Measurements from ENCODE around the gene PPFIA1.
"Not testable (repeated sequence)": the region's sequence is repeated elsewhere in the genome, so short reads cannot be mapped to it uniquely, and the experiment has no call there.

Gene PPFIA1

DNA sequence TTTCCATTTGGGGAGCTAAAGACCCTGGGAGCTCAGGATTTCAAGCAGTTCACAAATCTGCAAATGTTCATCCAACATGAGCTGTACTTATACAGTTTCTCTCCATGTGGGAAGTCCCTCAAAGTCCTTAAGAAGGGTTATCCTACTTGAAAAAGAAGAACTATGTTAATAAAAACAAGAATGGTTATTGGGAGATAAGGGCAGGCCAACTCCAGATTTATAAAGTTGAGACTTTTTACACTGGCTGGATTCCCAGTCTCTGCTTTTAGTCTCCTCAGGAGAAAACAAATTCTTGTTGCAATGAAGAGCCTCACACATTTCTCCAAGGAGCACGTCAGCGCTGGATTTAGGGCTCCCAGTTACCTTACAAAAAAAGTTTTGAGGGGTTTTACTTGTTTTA lies 93.7 kb downstream of the PPFIA1 start:
- no peak for DNase-seq

DNA sequence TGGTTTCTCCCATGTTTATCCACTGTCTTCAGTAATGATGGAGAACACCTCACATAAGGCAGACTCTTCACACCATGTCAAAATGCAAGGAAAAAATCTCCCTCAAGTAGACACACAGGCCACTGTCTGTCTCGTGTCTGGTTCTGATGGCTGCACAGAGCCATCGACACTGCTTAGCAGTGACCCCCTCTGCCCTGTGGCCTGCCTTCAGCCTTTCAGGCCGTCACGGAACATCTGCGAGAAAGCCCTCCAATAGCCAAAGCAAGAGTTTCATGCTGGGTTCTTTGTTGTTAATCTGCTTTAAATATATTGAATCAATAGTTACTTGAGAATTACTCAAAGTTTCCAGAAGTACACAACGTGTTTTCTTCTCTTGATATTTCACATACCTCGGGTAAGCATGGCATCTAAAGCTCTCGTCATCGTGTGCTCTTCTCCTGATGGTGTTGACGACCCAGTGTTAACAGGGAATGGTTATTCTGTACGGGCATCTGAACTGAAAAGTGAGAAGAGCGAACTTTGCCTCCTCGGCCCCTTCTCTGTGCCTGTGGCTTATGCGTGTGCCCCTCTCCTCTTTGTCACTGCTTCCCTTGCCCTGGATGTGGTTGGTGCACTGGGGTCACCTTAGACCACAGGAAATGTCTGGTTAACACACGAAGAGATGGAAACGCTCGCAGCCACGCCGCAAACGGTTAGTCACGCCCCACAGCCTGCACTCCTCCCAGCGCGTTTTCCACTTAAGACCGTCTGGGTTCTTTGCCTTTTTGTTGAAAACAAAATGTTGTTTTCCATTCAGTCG lies 94.5 kb downstream of the PPFIA1 start:
- no peak for DNase-seq

DNA sequence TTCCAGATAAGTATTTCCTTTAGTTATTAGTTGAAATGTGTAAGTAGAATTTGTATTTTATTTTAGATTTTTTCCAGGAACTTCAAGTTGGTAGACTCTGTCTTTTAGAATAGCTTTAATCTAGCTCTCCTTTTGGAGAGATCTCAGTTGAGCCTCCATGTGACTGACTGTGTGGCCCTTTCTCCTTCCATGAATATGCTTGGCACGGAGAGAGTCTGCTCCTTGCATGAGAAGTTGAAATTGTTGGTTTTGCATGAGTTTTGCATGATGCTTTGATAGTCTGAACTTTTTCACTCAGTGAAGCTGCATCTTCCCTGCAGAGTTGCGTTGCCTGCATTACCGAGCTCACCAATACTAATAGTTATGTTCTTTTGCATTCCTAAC lies 95.0 kb downstream of the PPFIA1 start:
- DNase-seq = no peak

DNA sequence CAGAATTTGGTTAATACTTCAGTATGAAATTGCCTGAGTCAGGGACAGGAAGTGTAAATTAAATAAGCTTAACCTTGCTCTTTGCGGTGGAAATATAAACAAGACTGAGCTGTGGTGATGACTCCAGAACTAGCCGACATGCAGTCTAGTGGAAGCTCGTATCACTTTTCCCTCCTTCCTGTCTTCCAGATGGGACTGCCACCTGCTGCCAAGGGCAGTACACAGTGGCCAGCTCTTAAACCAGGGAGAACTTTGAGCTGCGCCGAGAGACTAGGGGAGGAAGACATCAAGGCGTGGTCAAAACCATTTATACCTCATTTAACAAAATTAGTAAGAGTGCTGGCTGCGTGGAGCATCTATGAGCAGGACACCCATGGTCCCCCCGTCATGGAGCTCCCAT lies 96.6 kb downstream of the PPFIA1 start:
- DNase-seq = no peak

DNA sequence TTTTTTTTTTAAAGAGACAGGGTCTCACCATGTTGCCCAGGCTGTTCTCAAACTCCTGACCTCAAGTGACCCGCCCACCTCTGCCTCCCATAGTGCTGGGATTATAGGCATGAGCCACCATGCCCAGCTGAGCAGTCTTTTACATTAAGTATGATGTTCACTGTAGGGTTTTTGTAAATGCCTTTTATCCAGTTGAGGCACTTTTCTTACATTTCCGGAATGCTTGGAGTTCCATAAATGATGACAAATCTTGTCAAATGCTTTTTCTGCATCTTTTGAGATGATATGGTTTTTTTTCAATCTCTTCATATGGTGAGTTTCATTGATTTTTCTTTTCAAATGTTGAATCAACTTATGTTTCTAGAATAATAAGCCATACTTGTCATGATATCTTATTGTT lies 98.5 kb downstream of the PPFIA1 start:
- no peak for DNase-seq

DNA sequence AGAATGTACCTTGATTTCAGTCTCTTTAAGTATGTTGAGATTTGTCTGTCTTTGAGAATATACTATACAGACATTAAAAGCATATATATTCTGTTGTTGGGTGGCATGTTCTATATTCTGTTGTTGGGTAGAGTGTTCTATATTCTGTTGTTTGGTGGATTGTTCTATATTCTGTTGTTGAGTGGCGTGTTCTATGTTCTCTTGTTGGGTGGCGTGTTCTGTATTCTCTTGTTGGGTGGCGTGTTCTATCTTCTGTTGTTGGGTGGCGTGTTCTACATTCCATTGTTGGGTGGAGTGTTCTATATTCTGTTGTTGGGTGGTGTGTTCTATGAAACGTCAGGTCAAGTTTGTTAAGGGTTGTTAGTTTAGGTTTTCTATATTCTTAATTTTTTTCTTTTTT lies 100.8 kb downstream of the PPFIA1 start:
- no peak for DNase-seq

DNA sequence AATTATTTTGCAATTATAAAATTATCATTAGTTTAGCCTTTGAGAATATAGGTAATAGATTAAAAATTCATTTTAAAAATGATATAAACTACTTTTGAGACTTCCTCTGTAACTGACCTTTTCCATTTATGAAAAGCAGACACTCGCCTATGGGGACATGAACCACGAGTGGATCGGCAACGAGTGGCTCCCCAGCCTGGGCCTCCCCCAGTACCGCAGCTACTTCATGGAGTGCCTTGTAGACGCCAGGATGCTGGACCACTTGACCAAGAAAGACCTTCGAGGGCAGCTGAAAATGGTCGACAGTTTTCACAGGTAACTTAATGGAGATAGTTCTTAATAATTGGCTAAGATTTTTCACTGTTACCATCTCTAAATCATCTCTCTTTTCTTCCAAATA lies 101.6 kb downstream of the PPFIA1 start:
- DNase-seq = no peak

DNA sequence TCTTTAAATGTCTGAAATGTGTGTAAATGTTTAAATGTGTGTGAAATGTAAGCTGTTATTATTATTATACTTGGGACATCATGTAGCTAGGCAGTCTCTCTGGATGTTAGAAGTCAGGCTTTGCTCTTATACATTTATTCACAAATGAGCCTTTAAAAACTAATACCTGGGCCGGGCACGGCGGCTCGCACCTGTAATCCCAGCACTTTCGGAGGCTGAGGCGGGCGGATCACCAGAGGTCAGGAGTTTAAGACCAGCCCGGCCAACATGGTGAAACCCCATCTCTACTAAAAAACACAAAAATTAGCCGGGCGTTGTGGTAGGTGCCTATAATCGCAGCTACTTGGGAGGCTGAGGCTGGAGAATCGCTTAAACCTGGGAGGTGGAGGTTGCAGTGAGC lies 106.1 kb downstream of the PPFIA1 start:
- DNase-seq = no peak

DNA sequence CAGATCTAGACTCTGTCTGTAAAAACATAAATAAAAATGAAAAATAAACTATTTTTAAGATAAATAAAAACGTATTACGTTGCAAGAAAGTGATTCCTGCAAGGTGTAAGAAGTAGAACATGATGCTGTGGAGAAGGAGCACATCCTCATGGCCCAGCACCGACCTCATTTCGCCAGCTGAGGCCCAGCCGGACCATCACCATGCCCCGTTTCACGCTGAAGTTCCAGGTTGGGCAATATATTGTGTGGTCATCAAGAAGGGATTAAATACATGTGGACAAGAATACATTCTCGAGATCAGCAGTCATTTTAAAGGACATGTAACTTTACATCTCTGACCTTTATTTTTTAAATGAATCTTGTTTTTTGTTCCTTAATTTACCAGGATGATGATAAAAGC lies 107.2 kb downstream of the PPFIA1 start:
- no peak for DNase-seq

DNA sequence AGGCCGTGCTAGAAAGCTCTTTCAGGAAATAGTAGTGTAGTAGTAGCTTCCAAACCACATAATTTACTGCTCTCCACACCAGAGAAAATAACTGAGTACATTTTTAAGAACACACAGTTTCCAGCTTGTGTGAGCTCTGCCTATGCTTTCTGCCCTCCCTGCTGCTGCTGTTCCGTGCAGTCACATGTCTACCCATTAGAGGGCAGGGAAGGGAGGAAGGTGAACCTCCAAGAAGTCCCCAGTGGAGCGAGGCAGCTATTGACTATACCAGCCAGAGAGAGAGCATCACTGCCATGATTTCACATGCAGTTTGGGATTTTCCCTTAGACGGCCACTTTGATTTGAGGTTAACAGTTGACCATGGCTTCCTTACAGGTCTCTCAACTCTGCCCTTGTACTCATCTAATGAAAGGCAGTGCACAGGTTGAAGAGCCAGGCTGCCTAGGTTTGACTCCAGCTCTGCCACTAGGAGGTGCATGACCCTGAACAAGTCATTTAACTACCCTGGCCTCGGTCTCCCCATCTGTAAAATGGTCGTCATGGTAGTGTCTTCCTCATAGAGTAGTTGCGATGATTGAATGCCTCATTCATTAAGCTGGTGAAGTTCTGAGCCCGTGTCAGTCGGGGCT lies 108.1 kb downstream of the PPFIA1 start:
- DNase-seq = no peak

DNA sequence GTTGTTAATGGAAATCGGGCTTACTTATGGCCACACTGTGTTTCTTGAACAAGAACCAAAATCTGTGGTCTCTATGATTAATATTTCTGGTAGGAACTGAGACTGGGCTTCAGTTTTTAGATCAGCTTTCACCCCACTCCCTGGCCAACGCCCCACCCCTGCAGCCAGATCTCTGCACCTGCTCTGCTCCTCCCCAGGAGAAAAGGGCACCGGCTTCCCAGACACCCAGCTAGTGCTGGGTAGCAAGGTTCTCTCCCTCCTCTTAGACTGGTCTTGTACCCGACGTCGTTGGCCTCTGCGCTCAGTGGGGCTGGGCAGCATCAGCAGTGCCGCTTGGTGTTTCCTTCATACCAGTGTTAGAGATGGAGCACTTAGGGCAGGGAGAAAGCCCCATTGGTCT lies 110.9 kb downstream of the PPFIA1 start:
- DNase-seq = no peak

DNA sequence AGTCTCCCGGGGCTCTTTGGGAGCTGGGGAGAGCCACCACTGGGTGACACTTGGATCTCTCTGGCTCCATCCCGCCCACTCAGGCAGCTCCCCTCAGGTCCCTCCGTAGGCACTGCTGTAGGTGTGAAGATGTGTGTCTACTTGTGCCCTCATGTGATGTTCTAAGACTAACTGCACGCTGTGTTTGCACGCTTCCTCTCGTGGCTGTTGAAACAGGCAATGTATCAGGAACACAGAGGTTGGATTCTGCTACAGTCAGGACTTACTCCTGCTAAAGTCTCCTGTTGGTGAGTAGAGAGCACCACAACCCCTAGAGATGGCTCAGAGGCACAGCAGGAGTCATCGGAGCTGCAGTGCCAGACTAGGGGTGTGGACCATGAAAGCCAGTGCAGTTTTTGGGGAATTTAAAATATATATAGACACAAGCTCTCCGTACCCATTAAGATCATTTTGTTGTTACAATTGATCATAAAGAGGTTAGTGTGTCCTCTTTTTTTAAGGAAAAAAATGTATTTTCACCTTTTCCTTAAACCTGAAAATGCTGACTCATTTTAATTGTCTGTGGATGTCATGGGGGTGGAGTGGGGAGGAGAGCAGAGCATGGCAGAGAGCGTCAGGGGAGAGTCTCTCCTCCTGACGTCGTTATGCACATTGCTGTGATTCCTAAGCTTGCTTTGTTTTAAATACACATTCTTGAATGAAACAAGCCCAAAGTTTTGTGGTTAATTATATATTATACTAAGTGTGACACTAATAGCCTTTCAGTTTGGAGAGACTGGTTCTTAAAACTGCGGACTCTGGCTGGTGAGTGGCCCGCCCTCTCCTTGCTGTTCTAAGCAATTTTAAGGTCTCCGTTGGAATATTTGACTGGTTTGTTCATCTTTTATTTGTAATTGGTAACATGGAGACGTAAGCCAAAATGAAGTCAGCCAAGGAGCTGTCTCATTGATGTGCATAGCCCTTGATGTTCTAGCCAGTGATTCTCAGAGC lies 111.7 kb downstream of the PPFIA1 start:
- no peak for DNase-seq

DNA sequence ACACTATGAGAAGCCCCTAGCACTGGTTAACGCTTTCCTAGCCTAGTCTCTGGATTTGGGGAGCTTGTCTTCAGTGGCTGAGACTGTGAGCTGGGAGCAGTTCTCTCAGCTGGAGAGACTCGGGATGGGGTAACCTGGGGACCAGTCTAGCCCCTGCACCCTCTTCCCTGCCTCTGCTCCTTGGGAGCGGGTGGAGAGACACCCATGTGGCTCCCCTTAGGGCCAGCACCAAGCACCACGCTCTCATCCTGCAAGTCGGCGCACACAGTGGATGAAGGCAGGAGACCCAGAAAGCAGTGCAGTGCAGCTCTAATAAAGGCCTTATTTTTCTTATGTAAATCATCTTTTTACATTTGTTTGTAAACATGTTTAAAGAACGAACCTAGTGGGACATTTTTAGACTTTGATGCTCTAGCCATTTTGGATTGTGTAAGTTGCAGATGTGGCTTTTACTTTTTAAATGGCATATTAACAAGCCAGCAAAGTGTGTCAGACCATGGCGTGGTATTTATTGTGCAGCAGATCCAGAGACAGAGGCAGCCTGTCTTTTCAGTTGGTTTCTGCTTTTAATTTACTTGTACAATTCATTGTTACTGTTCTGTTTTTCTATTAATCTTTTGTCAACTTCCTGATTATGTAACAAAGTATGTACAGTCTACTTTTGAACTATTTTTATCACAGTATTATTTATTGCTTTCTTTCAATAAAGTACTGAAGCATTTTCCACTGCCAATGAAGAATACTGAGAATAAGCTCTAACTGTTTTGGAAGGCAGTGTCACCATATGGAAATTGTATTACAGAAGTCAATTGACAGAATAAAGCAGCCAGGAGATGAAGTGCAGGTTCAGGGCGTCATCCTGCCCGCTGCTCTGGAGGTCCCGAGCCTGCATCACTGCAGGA lies 113.4 kb downstream of the PPFIA1 start:
- no peak for DNase-seq

DNA sequence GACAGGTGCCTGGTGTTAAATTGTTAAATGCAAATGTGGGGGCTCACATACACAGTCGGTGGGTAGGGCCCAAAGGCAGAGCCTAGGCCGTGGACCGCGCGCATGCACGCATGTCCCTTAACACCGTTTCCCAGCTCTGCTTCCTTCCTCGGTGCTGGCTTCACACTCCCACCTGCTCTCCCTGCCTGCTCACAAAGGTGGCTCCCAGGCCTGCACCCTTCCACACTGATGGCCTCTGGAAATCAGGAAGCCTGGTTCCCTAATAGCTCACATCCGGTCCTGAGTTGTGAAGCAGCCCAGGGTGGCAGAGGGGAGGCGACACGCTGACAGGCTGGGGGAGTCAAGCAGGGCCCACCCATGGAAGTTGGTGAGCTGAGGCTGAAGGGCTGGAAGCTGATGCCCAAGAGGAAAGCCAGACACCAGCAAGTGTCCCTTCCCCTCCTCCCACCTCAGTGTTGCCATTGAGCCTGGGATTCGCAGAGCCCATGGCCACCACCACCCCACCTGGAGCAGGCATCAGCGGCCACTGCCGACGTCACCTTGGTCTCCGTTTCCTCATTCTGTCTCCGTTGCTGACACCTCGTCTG lies 114.2 kb downstream of the PPFIA1 start:
- no peak for DNase-seq

DNA sequence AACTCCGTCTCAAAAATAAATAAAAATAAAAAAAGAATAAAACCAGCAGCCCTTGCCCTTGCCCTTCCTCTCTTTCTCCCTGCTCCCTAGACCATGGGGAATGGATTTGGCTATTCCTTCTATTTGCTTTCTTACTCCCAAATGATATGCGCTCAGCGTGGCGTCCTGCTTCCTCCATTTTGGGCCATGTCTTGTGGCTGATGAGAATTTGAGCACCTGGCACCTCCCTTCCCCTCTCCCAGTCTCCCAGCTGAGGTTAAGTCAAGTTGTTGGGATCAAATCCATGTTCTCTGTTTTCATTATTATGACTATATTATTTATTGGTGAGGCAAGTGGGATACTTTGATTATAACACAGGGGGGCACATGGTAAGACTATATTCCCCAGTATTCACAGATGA lies 117.1 kb downstream of the PPFIA1 start:
- DNase-seq = no peak

DNA sequence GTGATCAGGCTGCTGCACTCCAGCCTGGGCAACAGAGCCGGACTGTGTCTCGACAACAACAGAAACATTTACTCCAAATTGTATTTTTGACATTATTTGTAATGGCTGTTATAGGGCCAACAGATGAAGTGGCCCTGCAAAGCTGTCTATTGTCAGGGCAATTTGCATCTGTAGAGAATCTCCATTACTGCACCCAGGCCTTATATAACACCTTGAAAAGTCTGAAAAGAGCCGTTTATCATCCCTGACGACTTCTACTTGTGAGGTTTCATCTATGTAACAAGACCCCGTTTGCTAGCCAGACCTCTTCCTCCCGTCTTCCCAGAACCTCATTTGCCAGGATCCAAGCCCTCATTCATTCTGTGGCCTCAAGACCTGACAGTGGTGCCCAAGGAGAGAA lies 118.7 kb downstream of the PPFIA1 start:
- DNase-seq = no peak

DNA sequence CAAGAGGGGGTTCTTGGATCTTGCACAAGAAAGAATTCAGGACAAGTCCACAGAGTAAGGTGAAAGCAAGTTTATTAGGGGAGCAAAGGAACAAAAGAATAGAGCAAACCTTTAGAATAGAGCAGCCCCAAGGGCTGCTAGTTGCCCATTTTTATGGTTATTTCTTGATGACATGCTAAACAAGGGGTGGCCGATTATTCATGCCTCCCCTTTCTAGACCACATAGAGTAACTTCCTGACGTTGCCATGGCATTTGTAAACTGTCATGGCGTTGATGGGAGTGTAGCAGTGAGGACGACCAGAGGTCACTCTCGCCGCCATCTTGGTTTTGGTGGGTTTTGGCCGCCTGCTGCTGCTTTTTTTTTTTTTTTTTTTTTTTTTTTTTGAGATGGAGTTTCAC lies 120.4 kb downstream of the PPFIA1 start:
- not testable (repeated sequence) for DNase-seq

DNA sequence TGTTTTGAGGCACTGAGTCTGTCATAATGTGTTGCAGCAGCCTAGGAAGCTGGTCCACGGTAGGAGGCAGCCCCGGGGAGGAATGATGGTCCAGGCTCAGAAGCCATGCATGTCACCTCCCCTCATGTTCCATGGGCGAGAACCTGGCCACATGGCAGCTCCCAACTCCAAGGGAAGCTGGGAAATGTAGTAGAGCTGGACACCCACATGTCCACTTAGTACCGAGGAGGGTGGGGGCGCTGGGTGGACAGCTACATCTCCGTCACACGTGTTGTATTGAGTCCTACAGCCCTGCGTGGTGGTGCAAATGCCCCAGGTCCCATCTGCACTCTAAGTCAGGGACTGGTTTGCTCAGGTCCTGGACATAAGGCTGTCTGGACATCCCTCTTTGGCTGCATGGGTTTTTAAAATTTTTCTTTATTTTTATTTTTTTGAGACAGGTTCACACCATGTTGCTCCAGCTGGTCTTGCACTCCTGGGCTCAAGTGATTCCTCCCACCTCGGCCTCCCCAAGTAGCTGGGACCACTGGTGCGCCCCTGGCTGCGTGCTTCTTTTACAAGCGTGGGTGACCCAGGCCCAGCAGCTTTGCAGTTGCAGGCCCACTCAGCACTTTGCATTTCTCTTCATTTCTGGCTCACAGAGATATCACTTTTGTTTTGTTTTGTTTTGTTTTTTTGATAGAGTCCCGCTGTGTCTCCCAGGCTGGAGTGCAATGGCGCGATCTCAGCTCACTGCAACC lies 123.9 kb downstream of the PPFIA1 start:
- no peak for DNase-seq

DNA sequence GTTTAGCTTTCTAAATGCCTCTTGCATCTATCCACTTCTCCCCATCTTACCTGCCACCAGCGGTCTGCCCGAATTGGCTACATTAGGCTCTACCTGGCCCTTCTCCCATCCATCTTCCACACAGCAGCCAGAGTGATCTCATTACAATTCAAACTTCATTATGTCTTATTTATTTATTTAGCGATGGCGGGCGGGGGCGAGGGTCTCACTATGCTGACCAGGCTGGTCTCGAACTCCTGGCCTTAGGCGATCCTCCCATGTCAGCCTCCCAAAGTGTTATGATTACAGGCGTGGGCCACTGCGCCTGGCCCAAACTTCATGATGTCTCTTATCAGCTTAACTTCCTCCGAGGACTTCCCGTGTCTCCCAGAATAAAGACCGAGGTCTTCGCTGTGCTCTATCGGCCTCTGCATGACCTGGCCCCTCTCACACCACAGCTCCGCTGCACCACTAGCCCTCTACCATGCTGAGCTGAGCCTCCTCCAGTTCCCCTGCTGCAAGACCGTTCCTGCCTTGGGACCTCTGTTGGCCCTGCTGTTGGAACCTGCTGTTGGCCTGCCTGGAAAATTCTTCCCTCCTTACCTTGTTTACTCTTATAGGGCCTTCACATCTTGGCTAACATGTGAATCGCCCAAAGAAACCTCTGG lies 127.0 kb downstream of the PPFIA1 start:
- DNase-seq = peak in 1 of 2 donors; percentile 19

DNA sequence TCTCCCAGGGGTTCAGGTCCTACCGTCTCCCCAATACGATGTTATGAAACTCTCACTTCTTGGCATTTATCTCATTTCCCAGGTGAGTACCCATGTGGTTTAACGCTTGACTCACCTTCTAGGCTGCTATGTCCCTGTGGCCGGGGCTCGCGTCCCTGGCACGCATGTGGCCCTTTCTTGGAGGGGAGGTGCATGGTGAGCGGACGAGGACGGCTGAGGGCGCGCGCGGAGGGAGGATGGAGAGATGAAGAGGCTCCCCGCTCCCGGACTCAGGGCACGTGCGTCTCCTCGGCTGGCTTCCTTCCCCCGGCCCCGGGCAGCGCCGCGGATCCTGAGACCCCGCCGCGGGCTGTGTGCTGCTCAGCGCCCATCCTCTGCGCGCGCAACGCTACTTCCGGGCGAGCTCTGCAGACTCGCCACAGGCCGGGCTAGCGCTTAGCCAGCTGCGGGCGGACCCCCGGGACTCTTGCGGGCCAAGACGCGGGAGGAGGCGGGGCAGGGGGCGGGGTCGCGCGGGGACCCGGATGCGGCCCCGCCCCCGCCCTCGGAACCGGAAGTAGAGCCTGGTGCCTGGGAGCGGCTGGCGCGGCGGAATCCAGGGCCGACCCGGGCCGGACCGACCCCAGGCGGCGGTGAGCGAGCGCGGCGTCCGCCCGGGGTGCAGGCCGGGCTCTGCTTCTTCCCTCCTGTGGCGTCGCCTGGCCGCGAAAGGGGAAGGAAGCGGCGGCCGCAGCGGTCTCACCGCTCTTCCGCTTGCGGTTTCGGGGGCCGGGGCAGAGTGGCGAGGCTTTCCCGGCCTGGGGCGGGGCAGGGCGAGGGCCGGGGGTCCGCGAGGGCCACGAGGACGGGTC lies 127.7 kb downstream of the PPFIA1 start, which contains the start of gene CTTN:
Gene CTTN, plus strand, starts transcription at position 547 of the 851 bp plus-strand sequence. CDS start 8,769 bp downstream, outside the sequence.
- peak; percentile 26 to 54 for DNase-seq
